Prostate gland (tissue), 2 donors: ENCODE measurements around the gene ADGRD1.

Source experiments
- CTCF ChIP-seq, 4 experiments: fragments of 200-600 bp in 2 of 4; fragments of 450-650 bp in 2 of 4; sonication (generic) in 2 of 4; IDR thresholded peaks; 1 replicate in 3 of 4; 2 replicates in 1 of 4; pipeline ENCODE4 v1.5.1; 2016 to 2019; ENCODE audit warnings: antibody characterized with exemption in 4 of 4, mild to moderate bottlenecking in 2 of 4, moderate library complexity in 2 of 4
- POLR2AphosphoS5 ChIP-seq: sonication (generic); formaldehyde crosslinking; IDR thresholded peaks from one replicate; pipeline ENCODE4 v1.6.1; 2017; ENCODE audit warnings: antibody characterized with exemption

DNA sequence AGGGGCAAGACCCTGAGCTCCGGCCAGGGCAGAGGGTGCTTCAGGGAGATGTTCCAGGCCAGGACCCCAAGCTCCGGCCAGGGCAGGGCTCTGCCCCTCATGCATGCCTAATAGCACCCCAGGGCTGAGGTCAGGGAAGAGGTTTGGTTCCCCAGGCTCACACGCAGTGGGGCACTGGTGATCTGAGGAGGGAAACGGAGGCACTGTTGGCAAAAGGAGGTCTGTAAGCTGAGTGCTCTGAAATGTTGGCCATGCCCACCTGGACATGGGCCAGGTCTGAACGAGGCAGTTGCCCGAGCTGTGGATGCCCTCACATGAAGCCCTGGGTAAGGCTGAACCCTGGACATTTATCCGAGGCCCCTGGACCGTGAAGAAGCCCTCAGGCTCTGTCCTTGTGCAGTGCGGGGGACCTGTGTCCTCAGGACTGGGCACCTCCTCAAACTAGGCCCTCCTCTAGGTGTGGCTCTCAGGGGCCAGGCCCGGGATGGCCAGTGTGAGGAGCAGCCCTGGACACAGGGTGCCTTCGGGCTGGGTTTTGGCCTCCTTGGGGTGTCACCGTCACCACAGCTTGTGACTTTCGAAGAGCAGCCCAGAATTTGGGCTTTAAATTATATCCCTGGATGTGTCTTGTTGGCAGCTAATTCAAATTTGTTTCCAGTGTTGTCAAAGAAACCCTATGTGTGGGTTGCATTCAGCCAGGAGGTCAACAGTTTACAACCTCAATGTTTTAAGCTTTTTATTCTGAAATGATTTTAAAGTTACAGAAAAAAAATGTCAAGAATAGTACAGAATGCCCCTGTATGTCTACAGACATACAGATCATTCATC lies 66.8 kb downstream of the ADGRD1 start:
- TF ChIP-seq CTCF (IDR thresholded peaks at IDR 0.05) (no peak), POLR2AphosphoS5 (no peak)
